Uterus (tissue), 2 donors: Measurements from ENCODE around the gene MAVS.

Experiments
- CTCF ChIP-seq, 4 experiments: fragments of 200-600 bp in 2 of 4; fragments of 450-650 bp in 2 of 4; sonication (generic) in 2 of 4; IDR thresholded peaks; one replicate each; pipeline ENCODE4 v1.5.1; 2016 to 2019; ENCODE audit warnings: antibody characterized with exemption in 4 of 4, mild to moderate bottlenecking in 2 of 4, moderate library complexity in 1 of 4
- POLR2A ChIP-seq, 2 donors: fragments of 450-650 bp; IDR thresholded peaks; one replicate each; pipeline ENCODE4 v1.6.1; 2016; ENCODE audit warnings: antibody characterized with exemption in 2 of 2, mild to moderate bottlenecking in 1 of 2, moderate library complexity in 1 of 2

- TF ChIP-seq CTCF (IDR thresholded peaks at IDR 0.05): no peak
- no peak for TF ChIP-seq POLR2A (IDR thresholded peaks at IDR 0.05)
Measured at GRCh38 chr20:3871550-3872265, 25.1 kb downstream of the MAVS start.
